ENCODE data around the gene IL18BP.

- TF ChIP-seq CTCF (IDR thresholded peaks at IDR 0.05) (no peak), ZFX (IDR thresholded peaks at IDR 0.05; ENCODE audit: borderline replicate concordance) (no peak)
Observed at GRCh38 chr11:71976551-71976950, 22.2 kb upstream of the IL18BP start.
